Astrocyte (in vitro differentiated cells and primary cell): Measurements from ENCODE around the gene PEX6. TPM values are rescaled to one million over a fixed set of nuclear protein-coding genes. Genes with fewer than 3 reads are reported as not detected.

Experiments used
- DNase-seq: peaks from one replicate; pipeline ENCODE4 v3.0.0-alpha.2; 2010; ENCODE audit warnings: low read depth
- FAIRE-seq: peaks from 2 replicates; lab custom pipeline; 2011; peaks lifted over from hg19 to GRCh38; lab: Jason Lieb, UNC
- H2AFZ ChIP-seq: 2 replicates; pipeline ENCODE4 v1.6.0; 2012; ENCODE audit warnings: low read depth, low read length, inconsistent platforms
- H3K27ac ChIP-seq: 2 replicates; pipeline ENCODE4 v1.5.1; 2011; ENCODE audit warnings: low read depth, low read length, inconsistent platforms
- H3K27me3 ChIP-seq: 2 replicates; pipeline ENCODE4 v1.6.0; 2011; ENCODE audit warnings: low read length, inconsistent platforms; ENCODE audit not compliant: insufficient read depth
- H3K36me3 ChIP-seq: 2 replicates; pipeline ENCODE4 v1.5.1; 2011; ENCODE audit warnings: low read length, inconsistent platforms; ENCODE audit not compliant: insufficient read depth
- H3K4me1 ChIP-seq: 2 replicates; pipeline ENCODE4 v1.5.1; 2011; ENCODE audit warnings: low read length, inconsistent platforms; ENCODE audit not compliant: insufficient read depth
- H3K4me2 ChIP-seq: 2 replicates; pipeline ENCODE4 v1.6.0; 2012; ENCODE audit warnings: low read length, inconsistent platforms
- H3K4me3 ChIP-seq: 2 replicates; pipeline ENCODE4 v1.5.1; 2011; ENCODE audit warnings: low read depth, mild to moderate bottlenecking, low read length, inconsistent platforms; ENCODE audit not compliant: insufficient read depth
- H3K79me2 ChIP-seq: 2 replicates; pipeline ENCODE4 v1.6.0; 2012; ENCODE audit warnings: mild to moderate bottlenecking, low read length, inconsistent platforms; ENCODE audit not compliant: insufficient read depth
- H3K9ac ChIP-seq: 2 replicates; pipeline ENCODE4 v1.6.0; 2012; ENCODE audit warnings: mild to moderate bottlenecking, low read length, inconsistent platforms
- H3K9me3 ChIP-seq: 2 replicates; pipeline ENCODE4 v1.5.1; 2012; ENCODE audit warnings: low read depth, mild to moderate bottlenecking, low read length, inconsistent platforms; ENCODE audit not compliant: insufficient read depth
- H4K20me1 ChIP-seq: 2 replicates; pipeline ENCODE4 v1.6.0; 2012; ENCODE audit warnings: low read length, inconsistent platforms; ENCODE audit not compliant: insufficient read depth
- H3K27ac Mint-ChIP-seq: one replicate; pipeline ENCODE4 v1.8.0; 2021; ENCODE audit warnings: mild to moderate bottlenecking, mixed read lengths; ENCODE audit not compliant: unreplicated experiment
- H3K27me3 Mint-ChIP-seq: one replicate; pipeline ENCODE4 v1.8.0; 2021; ENCODE audit warnings: low read depth, mixed read lengths; ENCODE audit not compliant: unreplicated experiment
- H3K36me3 Mint-ChIP-seq: one replicate; pipeline ENCODE4 v1.8.0; 2021; ENCODE audit warnings: low read depth, mixed read lengths; ENCODE audit not compliant: unreplicated experiment
- H3K4me1 Mint-ChIP-seq: one replicate; pipeline ENCODE4 v1.8.0; 2021; ENCODE audit warnings: low read depth, mixed read lengths; ENCODE audit not compliant: unreplicated experiment
- H3K4me3 Mint-ChIP-seq: one replicate; pipeline ENCODE4 v1.8.0; 2021; ENCODE audit warnings: mild to moderate bottlenecking, moderate library complexity, mixed read lengths; ENCODE audit not compliant: unreplicated experiment
- H3K9me3 Mint-ChIP-seq: one replicate; pipeline ENCODE4 v1.8.0; 2021; ENCODE audit warnings: mild to moderate bottlenecking, mixed read lengths; ENCODE audit not compliant: unreplicated experiment
- EZH2 ChIP-seq: IDR thresholded peaks from 2 replicates; pipeline ENCODE4 v1.6.1; 2012; ENCODE audit warnings: mild to moderate bottlenecking, low read length, inconsistent platforms; ENCODE audit not compliant: insufficient read depth
- total RNA-seq: library from RNA; stranded (reverse); gene quantifications from 2 replicates; pipeline ENCODE4 v1.2.1, GENCODE V29; 2021
- TF ChIP-seq, protein P1 (sequence below): IDR thresholded peaks from 2 replicates; pipeline ENCODE4 v1.5.1; 2011; ENCODE audit warnings: low read depth, mild to moderate bottlenecking, inconsistent platforms, low read length, moderate library complexity; ENCODE audit not compliant: insufficient read depth

Gene PEX6
- total RNA-seq, 1 donor from 2014 or later, result 22.7 TPM

DNA sequence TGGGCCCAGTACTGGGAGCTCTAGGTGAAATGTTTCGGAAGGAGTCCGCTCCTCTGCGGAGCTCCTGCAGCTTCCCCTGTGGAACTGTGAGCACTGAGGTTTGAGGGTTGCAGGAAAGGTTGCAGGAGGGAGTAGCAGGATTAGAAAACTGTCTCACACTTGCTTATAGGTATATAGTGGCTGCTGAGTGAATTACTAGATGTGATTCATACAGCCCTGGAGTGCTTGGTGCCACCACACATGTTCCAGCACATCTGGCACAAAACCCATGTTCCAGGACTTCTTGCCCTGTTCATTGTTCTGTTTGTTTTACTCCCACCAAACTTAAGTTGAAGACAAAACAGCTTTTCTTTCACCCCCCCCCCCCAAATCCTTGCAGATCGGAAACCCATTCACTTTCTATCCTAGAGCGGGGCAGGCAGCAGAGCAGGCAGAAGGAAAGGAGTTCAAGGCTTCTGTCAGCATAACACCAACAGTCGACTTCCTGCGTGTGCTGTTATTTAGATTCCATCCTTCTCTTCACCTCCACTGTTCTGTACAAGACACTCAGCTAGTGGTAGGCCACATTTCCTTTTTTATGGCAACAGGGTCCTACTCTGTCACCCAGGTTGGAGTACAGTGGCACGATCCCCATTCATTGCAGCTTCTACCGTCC lies 669 bp upstream of the PEX6 start:
- peak overlapping the region; percentile 78 for H3K27ac Mint-ChIP-seq
- H3K9me3 Mint-ChIP-seq, result no peaks in the 10 kb centered on the region
- H3K27me3 Mint-ChIP-seq, result no peaks in the 10 kb centered on the region
- Histone ChIP-seq H2AFZ (peak overlapping the region; percentile 85), H3K4me1 (peaks cover 16% of the 10 kb centered on the region), H3K4me2 (peak overlapping the region; percentile 94), H3K79me2 (peaks cover 24% of the 10 kb centered on the region), H3K27me3 (no peaks in the 10 kb centered on the region), H4K20me1 (peaks cover 11% of the 10 kb centered on the region), H3K36me3 (no peaks in the 10 kb centered on the region), H3K4me3 (peak overlapping the region; percentile 76), H3K9ac (peak overlapping the region; percentile 83), H3K27ac (peak overlapping the region; percentile 58), H3K9me3 (no peaks in the 10 kb centered on the region)
- peak; percentile 25 for DNase-seq
- TF ChIP-seq, protein P1, sequence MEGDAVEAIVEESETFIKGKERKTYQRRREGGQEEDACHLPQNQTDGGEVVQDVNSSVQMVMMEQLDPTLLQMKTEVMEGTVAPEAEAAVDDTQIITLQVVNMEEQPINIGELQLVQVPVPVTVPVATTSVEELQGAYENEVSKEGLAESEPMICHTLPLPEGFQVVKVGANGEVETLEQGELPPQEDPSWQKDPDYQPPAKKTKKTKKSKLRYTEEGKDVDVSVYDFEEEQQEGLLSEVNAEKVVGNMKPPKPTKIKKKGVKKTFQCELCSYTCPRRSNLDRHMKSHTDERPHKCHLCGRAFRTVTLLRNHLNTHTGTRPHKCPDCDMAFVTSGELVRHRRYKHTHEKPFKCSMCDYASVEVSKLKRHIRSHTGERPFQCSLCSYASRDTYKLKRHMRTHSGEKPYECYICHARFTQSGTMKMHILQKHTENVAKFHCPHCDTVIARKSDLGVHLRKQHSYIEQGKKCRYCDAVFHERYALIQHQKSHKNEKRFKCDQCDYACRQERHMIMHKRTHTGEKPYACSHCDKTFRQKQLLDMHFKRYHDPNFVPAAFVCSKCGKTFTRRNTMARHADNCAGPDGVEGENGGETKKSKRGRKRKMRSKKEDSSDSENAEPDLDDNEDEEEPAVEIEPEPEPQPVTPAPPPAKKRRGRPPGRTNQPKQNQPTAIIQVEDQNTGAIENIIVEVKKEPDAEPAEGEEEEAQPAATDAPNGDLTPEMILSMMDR, result no peak
- no peak for TF ChIP-seq EZH2
- H3K36me3 Mint-ChIP-seq, result peaks cover 6% of the 10 kb centered on the region
- no peak for FAIRE-seq
- H3K4me3 Mint-ChIP-seq, result peak overlapping the region; percentile 92
- peaks cover 12% of the 10 kb centered on the region for H3K4me1 Mint-ChIP-seq

DNA sequence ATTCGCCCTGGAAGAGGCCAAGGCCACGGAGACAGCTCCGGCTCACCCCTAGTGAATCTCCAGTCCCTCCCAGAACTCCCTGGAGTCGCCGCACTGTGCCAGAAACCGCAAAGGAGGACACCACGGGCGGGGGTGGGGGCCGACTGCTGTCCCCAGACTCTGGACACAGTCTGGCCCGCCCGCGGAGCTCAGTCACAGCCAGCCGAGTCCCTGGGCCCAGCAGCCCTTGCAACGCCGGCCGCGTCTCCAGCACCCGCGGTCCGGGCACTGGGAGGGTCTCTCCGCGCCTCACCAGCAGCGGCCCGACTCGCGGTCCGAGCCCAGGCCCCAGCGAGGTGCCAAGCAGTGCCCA lies 518 bp downstream of the PEX6 start:
- H3K27ac ChIP-seq, result peak overlapping the region; percentile 58
- H4K20me1 ChIP-seq, result peaks cover 11% of the 10 kb centered on the region
- H3K4me1 Mint-ChIP-seq, result peaks cover 12% of the 10 kb centered on the region
- peaks cover 24% of the 10 kb centered on the region for H3K79me2 ChIP-seq
- H3K4me1 ChIP-seq, result peaks cover 11% of the 10 kb centered on the region
- H3K36me3 ChIP-seq, result no peaks in the 10 kb centered on the region
- TF ChIP-seq, protein P1, result no peak
- TF ChIP-seq EZH2, result no peak
- no peaks in the 10 kb centered on the region for H3K9me3 Mint-ChIP-seq
- FAIRE-seq (no peak), DNase-seq (no peak)
- H3K27me3 Mint-ChIP-seq, result no peaks in the 10 kb centered on the region
- peak overlapping the region; percentile 87 for H3K27ac Mint-ChIP-seq
- no peaks in the 10 kb centered on the region for H3K27me3 ChIP-seq
- peak overlapping the region; percentile 83 for H3K9ac ChIP-seq
- peak overlapping the region; percentile 94 for H3K4me2 ChIP-seq
- peak overlapping the region; percentile 76 for H3K4me3 ChIP-seq
- H2AFZ ChIP-seq, result peak overlapping the region; percentile 85
- H3K9me3 ChIP-seq, result no peaks in the 10 kb centered on the region
- peak overlapping the region; percentile 92 for H3K4me3 Mint-ChIP-seq
- H3K36me3 Mint-ChIP-seq, result peaks cover 10% of the 10 kb centered on the region

DNA sequence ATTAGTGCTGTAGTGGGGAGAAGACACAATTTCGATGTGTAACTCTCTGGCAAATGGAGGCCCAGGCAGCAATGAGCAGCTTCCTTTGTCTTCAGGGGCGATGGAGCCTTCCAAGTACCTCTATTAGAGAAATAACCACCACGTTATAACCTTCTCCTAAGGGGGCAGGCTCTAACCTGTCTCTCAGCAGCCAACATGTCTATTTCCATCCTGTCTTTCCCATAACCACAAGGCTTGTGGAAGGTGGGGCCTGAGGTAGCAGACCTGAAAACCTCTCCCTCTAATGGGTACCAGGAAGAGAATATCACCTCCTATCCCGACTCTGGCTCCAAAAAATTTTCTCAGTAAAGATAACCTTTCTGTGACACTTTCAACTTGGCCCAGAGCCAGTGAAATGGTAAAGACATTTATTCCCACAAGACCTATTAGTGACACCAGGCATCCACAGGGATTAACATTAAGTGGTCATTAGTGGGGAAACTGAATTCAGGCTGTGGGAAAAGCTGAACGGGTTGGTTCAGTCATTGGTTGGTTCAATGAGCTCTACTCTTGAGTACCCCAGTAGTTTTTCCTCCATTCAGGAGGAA lies 4.0 kb downstream of the PEX6 start:
- no peak for TF ChIP-seq EZH2
- TF ChIP-seq, protein P1, result no peak
- DNase-seq, result no peak
- no peak overlapping the region for H2AFZ ChIP-seq
- no peak overlapping the region for H3K4me3 Mint-ChIP-seq
- H3K9me3 Mint-ChIP-seq, result no peaks in the 10 kb centered on the region
- no peak overlapping the region for H3K9ac ChIP-seq
- no peaks in the 10 kb centered on the region for H3K27me3 Mint-ChIP-seq
- H4K20me1 ChIP-seq, result peaks cover 14% of the 10 kb centered on the region
- peaks cover 10% of the 10 kb centered on the region for H3K36me3 Mint-ChIP-seq
- H3K9me3 ChIP-seq, result no peaks in the 10 kb centered on the region
- no peak overlapping the region for H3K27ac Mint-ChIP-seq
- peaks cover 23% of the 10 kb centered on the region for H3K4me1 Mint-ChIP-seq
- no peak overlapping the region for H3K4me2 ChIP-seq
- no peaks in the 10 kb centered on the region for H3K27me3 ChIP-seq
- H3K79me2 ChIP-seq, result peaks cover 24% of the 10 kb centered on the region
- peaks cover 16% of the 10 kb centered on the region for H3K4me1 ChIP-seq
- FAIRE-seq, result no peak
- H3K4me3 ChIP-seq, result no peak overlapping the region
- no peaks in the 10 kb centered on the region for H3K36me3 ChIP-seq
- no peak overlapping the region for H3K27ac ChIP-seq
